Left cardiac atrium (tissue), 4 donors: Measurements from ENCODE around the gene DMAC2L. TPM values are rescaled to one million over a fixed set of nuclear protein-coding genes. Genes with fewer than 3 reads are reported as not detected.
"Not testable (repeated sequence)": the region's sequence is repeated elsewhere in the genome, so short reads cannot be mapped to it uniquely, and the experiment has no call there.

Experiments
- ATAC-seq, 2 donors: fragments of 200-7000 bp; cut with Tn5 transposase; one replicate each; pipeline ENCODE4 v1.9.1; 2020; ENCODE audit warnings: mild to moderate bottlenecking in 2 of 2, moderate library complexity in 2 of 2
- DNase-seq: peaks from one replicate; pipeline ENCODE4 v3.0.0-alpha.2; 2020
- intact Hi-C, 2 donors: fragments of 100-400 bp; cut with DNase I; formaldehyde crosslinking; loops; one replicate each; pipeline versions ENCODE4 v1.14.1 to v1.15.1; 2022 to 2023
- long read RNA-seq: library from polyadenylated mRNA; unstranded; transcript quantifications from one replicate; pipeline ENCODE4 v2.0.0, GENCODE V29; 2021
- total RNA-seq, 2 donors: library from RNA; stranded (reverse); fragmentation: NEBNext Ultra II Directional; extraction: Animal tissue kit (Norgen Biotek cat#: 25700); gene quantifications; one replicate each; pipeline ENCODE4 v1.2.1, GENCODE V29; 2021
- donor health status: DM: no; HTN: yes; CAD: no.
- donor health status: DM: no; HTN: yes; CAD: no; lungs with severe emphysema.
- donor health status: DM: yes; HTN: yes; CAD: no.
- donor health status: Dilated cardiomyopathy.

DMAC2L gene, protein sequence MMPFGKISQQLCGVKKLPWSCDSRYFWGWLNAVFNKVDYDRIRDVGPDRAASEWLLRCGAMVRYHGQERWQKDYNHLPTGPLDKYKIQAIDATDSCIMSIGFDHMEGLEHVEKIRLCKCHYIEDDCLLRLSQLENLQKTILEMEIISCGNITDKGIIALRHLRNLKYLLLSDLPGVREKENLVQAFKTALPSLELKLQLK
- 10 to 100 TPM; 14.4 to 20.2 TPM for total RNA-seq
- long read RNA-seq, partial matches to known transcripts = 1 of 1 reads
- long read RNA-seq, other reads (novel, unspliced or antisense) = 0 of 1 reads

DNA sequence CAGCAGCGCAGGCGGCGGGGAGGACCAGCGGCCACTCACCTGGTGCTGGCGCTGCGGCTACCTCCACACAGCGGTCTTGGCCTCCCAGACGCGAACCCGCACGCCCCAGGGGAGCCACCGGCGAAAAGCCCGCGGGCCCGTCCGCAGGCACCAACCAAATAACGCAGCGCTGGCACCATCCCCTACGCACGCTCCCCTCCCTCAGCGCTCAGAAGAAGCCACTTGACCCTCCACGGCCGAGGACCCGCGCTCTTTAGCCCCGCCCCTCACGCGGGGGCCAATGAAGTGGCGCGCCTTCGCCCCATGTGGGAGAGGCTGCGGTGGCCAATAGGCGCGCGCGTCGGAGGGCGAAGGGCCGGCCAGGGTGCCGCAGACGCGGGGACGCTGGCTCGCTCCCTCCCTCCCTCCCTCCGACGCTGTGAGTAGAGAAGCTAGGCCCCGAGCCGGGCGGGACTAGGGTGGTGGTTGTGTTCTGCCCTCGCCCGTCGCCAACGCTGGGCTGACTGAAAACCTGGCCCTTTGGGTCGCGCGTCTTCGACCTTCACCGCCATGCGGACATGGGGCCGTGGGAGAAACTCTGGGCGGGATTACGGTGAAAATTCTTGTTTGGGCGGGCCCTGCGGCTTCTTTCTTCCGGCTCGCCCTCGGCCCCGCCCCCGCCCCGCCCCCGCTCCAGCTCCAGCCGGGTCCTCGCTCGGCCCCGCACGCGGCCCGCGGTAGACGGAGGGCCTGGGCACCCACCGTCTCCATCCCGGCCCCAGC, at the start of gene DMAC2L, which contains the start of gene L2HGDH:
TSS of gene DMAC2L (plus strand) at position 353 of the 762 bp plus-strand sequence. CDS start 9,164 bp downstream, outside the sequence.
TSS of gene L2HGDH (minus strand) at position 258 of the 762 bp plus-strand sequence. CDS start at position 179, 79 bp downstream.
- intact Hi-C loops = no loop called here
- DNase-seq (peak; percentile 94), ATAC-seq (peak; percentile 99 to 100)

DNA sequence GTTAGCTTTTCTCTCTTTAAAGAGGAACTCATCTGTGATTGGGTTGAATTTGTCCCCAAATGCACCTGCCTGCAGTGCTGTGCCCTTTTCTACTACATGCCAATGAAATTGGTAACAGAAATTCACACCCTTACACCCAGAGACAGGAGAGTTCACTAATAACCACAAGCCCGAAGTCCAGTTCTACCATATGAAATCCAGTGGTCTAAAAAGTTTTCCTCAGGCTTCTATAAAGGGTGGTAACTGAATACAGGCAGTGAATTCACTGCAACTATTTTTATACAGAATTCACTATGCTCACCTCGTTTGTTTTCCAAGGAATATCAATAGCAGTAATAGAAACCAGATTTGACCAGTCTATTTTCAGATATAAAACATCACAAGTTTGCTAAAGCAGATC, 49.3 kb upstream of the DMAC2L start:
- no peak for DNase-seq
- intact Hi-C loops = no loop called here
- ATAC-seq = no peak

DNA sequence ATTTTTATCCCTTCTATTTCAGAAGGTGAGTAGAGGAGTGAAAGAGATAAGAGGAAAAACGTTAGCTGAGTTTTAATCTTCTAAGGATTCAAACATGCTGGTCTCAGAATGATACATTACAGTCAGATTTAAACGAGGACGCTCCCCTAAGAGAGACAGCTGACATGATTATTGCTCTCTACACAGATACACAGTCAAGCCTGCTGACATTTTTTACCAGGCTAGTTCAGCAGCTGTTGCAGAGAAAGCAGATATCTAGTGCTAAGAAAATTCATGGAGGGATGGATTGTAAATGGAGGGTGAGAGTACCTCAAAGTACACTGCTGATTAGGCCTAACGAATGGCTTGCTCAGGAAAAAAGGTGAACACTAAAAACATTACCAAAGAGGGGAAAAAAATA, 48.8 kb upstream of the DMAC2L start:
- DNase-seq (no peak), ATAC-seq (no peak)
- intact Hi-C loops = no loop called here

DNA sequence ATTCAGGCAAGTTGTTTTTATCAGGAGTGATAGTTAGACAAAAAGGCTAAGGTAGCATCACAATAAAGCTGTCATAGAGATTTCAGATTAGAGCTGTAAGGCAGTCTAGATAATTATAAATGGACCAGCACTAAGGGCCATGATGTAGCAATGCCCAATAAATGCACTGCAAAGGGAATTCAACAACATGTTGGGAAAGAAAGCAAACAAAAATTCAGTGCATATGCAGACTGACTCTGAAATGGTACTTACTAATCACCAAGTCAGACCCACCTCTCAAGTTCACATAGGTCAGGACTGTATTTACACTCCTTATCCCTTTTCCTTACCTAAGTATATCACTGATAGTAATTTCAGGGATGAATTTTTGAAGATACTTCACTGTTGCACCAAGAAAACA, 47.1 kb upstream of the DMAC2L start:
- ATAC-seq = no peak
- intact Hi-C loops = no loop called here

DNA sequence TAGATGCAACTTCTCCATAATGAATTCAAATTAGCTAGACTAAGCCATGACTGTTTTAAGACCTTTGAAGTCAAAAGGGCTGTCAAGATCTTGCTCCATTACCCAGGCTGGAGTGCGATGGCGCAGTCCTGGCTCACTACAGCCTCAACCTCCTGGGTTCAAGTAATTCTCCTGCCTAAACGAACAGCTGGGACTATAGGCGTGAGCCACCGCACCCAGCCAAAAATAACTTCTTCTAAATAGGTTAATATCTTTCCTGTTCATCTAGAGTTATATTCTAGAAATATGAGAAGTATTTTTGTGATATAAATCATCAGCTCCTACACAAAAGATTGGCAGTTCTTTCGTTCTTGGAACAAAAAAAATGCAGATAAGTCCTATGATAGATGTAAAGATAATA, 41.2 kb upstream of the DMAC2L start:
- intact Hi-C loops = no loop called here
- DNase-seq (no peak), ATAC-seq (no peak)

More for the DNA sequence above, 47.1 kb upstream of the DMAC2L start:
- DNase-seq = no peak

DNA sequence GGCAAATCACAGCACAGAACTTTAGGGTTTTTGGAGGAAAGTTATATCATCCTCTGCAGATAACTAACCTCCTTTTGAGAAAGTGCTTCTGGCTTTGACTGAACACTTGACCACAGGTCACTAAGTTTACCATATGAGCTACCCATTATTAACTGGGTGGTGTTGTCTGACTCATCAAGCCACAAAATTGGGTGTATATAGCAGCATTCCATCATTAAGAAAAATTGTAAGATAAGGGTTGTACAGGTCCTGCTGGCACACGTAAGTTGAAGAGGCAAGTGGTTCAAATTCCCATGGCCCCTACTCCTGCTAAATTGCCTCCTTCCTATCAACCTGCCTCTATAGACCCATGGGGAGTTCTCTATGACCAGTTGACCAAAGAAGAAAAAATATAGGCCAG, 39.6 kb upstream of the DMAC2L start:
- ATAC-seq (no peak), DNase-seq (no peak)
- intact Hi-C loops = no loop called here

DNA sequence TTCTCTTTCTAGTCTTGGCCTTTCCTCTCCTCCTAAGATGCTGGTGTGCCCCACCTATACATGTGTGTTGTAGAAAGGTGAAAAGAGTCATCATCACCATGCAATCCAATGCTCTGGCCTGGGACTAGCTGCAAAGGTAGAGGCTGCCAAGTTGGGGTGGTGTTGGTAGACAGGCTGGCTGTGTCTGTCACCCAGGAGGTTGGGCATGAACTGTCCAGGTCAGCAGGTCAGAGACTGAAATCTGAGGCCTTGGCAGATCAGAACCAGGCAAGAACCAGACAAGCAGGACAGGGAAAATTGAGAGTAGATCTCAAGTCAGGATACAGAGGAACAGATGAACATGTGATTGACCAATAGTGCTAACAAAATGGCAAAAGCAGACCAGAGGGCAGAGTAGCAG, 26.3 kb upstream of the DMAC2L start:
- ATAC-seq (no peak), DNase-seq (no peak)
- intact Hi-C loops = no loop called here

DNA sequence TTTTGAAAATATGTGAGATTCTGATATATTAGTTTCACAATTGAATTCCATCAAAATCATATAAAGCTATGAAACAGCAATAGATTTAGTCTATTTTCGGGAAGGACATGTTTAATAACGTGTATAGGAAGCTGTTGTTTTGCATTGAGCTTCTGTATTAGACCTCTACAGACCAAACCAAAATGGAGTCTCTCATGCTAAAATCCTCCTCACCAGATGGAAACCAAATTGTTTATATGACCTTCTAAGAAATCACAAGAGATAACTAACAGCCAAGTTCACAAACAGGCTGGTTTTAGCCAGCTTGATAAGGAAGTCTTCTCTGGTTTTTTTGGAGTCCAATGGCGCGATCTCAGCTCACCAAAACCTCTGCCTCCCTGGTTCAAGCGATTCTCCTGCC, 24.0 kb upstream of the DMAC2L start:
- DNase-seq (no peak), ATAC-seq (no peak)
- intact Hi-C loops = no loop called here

DNA sequence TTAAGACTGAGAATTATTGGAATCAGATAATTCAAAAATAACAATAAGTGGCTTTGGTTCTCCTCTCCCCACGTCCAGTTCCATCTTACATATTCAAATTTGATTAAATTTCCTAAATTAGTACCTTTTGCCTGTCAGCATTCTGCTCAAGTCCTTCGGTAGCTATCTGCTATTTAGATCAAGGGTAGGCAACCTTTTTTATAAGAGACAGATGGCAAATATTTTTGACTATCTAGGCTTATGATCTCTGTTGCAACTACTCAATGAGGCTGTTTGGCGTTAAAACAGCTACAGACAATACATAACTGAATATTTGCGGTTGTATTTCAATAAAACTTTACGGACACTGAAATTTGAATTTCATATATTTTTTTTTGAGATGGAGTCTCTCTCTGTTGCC, 21.8 kb upstream of the DMAC2L start:
- ATAC-seq = no peak
- DNase-seq = no peak
- intact Hi-C loops = no loop called here

DNA sequence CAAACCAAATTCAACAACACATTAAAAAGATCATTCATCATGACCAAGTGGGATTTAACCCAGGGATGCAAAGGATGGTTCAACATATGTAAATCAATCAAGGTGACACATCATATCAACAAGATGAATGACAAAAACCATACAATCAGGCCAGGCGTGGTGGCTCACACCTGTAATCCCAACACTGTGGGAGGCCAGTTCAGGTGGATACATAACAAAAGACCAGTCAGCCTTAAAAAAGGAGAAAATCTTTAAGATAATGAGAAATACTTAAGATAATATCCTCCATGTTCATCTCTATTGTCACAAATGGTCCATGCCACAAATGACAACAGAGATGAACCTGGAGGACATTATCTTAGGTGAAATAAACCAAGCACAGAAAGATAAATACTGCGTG, 12.5 kb upstream of the DMAC2L start:
- ATAC-seq = no peak
- DNase-seq = no peak
- intact Hi-C loops = no loop called here

DNA sequence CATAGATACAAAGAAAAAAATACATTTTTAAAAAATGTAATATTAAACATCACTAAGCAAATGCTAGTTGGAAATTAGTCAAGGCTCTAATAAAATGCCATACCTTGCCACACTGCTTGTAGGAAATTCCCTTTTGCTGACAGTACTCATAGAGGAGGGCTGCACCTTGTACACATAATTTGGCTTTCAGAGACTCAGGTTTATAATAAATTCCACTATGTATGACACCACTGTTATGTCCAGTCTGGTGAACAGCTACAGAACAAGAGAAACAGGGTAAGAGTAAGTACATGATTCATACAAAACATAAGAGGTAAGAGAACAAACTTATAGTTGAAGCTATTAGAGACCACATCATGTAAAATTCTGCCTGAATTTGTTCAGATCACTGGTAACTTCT, 10.2 kb upstream of the DMAC2L start:
- DNase-seq = no peak
- intact Hi-C loops = no loop called here
- ATAC-seq = no peak

DNA sequence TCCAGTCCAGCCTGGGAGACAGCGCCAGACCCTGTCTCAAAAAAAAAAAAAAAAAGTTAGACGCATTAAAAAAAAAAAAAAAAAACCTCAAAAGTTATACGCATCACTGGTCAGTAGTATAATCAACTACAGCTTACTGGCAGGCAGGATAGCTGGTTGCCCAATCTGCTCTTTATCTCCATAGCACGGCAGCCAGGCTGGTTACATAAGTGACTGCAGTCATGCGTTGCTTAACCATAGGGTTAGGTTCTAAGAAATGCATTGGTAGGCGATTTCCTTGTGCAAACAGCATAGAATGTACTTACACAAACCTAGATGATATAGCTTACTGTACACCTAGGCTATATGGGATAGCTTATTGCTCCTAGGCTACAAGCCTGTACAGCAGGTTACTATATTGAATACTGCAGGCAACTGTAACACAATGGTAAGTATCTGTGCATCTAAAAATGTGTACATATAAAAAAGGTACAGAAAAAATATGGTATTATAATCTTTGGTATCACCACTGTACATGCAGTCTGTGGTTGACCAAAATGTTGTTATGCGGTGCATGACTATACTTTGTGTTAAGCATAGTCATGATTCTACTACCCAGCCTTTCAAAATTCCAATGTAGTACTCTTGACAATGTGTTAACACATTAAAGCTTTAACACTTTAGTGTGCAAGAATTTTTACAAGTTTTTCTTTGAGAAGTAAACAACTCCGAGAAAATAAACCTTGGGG, 8.2 kb upstream of the DMAC2L start:
- ATAC-seq (peak; percentile 59 to 91), DNase-seq (no peak)
- intact Hi-C loops = no loop called here

DNA sequence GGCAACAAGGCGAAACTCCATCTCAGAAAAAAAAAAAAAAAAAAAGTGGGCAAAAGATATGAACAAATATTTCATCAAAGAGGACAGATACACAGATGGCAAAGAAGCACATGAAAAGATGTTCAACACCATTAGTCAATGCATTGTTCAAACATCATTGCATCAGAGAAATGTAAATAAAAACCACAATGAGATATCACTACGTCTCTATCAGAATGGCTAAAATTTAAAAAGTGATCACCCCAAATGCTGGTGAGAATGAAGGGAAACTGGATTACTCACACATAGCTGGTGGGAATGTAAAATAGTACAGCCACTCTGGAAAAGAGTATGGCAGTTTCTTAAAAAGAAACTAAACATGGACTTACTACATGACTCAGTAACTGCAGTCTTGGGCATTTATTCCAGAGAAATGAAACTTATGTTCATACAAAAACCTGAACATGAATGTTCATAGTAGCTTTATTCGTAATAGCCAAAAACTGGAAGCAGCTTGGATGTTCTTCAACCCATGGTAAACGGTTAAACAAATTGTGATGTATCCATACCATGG, 3.7 kb upstream of the DMAC2L start:
- ATAC-seq (no peak), DNase-seq (no peak)
- intact Hi-C loops = no loop called here

DNA sequence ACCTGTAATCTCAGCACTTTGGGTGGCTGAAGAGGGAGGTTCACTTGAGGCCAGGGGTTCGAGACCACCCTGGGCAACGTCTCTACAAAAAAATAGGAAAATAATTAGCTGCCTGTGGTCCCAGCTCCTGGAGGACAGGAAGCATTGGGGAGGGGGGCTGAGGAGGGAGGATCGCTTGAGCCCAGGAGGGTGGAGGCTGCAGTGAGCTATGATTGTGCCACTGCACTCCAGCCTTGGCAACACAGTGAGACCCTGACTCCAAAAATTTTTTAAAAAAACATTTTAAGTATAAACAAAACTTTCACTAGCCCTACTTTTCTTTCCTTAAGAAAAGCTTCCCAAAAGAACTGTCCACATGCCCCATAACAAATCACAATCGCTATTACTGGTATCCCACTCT, 1.7 kb upstream of the DMAC2L start:
- intact Hi-C loops = no loop called here
- ATAC-seq = no peak
- no peak for DNase-seq

DNA sequence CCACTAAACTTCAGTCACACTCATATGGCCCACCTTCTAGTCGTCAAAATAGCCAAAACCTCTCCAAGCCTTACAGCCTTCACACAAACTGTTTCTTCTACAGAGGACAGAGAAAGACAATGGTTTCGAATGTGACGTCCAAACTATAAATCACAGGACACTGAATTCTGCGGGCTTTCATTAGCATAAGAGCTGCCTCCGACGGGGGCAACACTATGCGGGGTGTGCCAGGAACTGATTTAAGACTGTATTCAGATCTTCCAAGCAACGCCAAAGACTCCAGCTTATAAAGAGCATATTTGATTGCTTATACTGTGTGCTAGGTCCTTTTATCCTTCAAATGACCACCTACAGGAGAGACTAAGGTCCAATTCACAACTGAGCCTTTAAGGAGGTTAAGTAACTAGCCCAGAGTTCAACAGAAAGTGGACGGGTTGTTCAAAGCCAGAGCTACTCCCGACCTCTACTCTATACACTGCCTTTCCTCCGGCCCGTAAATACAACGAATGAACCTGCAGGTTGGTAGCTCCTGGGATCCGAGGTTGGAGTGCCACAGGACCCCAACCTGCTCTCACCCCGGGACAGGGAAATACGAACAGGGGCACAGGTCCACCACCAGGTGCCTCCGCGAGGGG, 670 bp upstream of the DMAC2L start:
- intact Hi-C loops = no loop called here
- peak in 1 of 2 donors; percentile 8 for ATAC-seq
- DNase-seq = no peak

DNA sequence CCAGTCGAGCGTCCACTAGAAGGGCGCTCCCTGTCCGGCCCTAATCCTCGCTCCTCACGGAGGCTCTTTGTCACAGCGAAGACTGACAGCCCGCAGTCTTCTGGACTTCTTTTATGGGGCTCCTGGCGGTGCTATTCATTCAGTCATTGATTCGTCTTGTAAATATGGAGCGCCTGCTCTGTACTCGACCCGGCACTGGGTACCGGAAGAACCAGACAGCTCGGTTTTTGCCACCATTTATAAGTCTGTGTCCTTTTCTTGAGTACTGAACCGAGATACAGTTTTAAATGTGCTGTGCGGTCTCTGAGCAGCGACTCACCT, 570 bp downstream of the DMAC2L start:
- intact Hi-C loops = no loop called here
- ATAC-seq (peak in 1 of 2 donors; percentile 12), DNase-seq (no peak)

DNA sequence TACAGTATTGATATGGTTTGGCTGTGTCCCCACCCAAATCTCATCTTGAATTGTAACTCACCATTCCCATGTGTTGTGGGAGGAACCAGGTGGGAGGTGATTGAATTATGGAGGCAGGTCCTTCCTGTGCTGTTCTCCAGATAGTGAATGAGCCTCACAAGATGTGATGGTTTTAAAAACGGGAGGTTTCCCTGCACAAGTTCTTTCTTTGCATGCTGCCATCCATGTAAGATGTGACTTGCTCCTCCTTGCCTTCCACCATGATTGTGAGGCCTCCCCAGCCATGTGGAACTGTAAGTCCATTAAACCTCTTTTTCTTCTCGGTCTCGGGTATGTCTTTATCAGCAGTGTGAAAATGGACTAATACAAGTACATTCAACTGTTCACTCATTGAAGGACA, 2.0 kb downstream of the DMAC2L start:
- intact Hi-C loops, ATAC-seq, DNase-seq: not testable (repeated sequence)

DNA sequence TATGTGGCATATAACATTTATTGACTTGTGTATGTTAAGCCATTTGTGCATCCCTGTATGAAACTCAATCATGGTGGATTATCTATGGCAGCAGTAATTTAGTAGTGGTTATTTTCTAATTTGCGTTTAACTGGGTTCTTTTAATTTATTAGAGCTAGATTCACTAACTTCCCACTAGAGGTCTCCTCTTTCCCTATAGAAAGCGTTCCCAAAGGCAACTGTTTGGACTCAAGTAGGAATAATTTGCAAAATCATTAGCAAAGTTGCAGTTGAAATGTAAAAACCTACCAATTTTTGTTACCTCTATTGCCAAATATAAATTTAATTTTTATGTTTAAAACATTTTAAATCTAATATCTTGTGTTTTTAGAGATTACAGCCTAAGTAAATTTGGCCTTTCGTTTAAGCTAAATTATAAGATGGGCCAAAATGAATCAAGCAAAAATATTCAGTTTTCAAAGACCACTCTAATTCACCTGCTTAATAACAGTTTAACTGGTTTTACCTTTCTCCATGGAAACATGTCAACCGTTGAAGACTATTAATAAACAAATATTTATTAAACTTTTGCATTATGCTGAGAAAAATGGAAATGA, 6.0 kb downstream of the DMAC2L start:
- ATAC-seq (no peak), DNase-seq (no peak)
- intact Hi-C loops = loop anchor here in 1 of 2 donors (5.0 kb wide), 1 partner anchor 214 kb away; the partner anchor contains the start of gene MAP4K5

DNA sequence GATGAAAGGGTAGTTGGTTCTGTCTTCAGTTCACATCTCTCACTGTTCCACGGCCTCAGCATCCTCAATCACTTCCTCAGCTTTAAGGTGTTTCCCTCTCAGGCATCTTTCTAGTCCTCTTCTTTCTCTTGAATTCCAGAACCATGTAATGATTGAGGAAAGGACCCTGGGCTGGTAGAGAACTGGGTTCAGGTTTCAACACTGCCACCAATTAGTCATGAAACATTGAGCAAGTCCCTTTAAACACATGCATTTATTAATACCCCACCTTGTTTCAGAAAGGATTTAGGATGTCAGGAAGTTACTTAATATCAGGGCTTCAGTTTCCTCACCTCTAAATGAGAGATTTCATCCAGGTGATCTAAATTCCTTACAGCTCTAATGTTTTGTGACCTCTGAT, 7.2 kb downstream of the DMAC2L start:
- no peak for DNase-seq

More for the DNA sequence above, 7.2 kb downstream of the DMAC2L start:
- no peak for ATAC-seq
- intact Hi-C loops = loop anchor here in 1 of 2 donors (5.0 kb wide), 1 partner anchor 213 kb away; the partner anchor contains the start of gene MAP4K5
